ENCODE data around the gene CCNL2.

CCNL2 gene

GRCh38 chr1:1428174-1428573 is 29.0 kb upstream of the CCNL2 start:
- Histone ChIP-seq H3K4me3 (ENCODE audit: low read length) (no peak overlapping the region), H3K36me3 (replicated peaks; ENCODE audit: insufficient read depth, low read length) (no peaks in the 10 kb centered on the region), H3K4me1 (ENCODE audit: low read length) (no peaks in the 10 kb centered on the region), H3K9me3 (replicated peaks; ENCODE audit: insufficient read depth, low read length) (no peaks in the 10 kb centered on the region), H3K9ac (ENCODE audit: low read length) (no peak overlapping the region), H3K79me2 (ENCODE audit: low read length) (no peaks in the 10 kb centered on the region), H2AFZ (ENCODE audit: low read length) (no peak overlapping the region), H3K9me2 (replicated peaks; ENCODE audit: insufficient read depth, low read length) (no peaks in the 10 kb centered on the region), H3K27me3 (replicated peaks; ENCODE audit: insufficient read depth, low read length) (peaks cover 45% of the 10 kb centered on the region), H3K4me2 (ENCODE audit: low read depth, low read length) (no peak overlapping the region), H4K20me1 (ENCODE audit: insufficient read depth, low read length) (no peaks in the 10 kb centered on the region), H3F3A (ENCODE audit: insufficient read depth, low read length) (no peaks in the 10 kb centered on the region), H3K27ac (ENCODE audit: low read length) (no peak overlapping the region)
- TF ChIP-seq EZH2phosphoT487 (IDR thresholded peaks at IDR 0.05; ENCODE audit: low read length) (no peak), EZH2 (optimal IDR thresholded peaks at IDR 0.05; ENCODE audit: low read depth, low read length) (no peak), CTCF (IDR thresholded peaks at IDR 0.05; ENCODE audit: low read length) (no peak)
- no peak for DNase-seq

GRCh38 chr1:1427820-1428148 is 28.6 kb upstream of the CCNL2 start:
- Histone ChIP-seq H3K27me3 (replicated peaks; ENCODE audit: insufficient read depth, low read length) (peaks cover 46% of the 10 kb centered on the region), H3K27ac (ENCODE audit: low read length) (no peak overlapping the region), H3K4me1 (ENCODE audit: low read length) (no peaks in the 10 kb centered on the region), H3K4me2 (ENCODE audit: low read depth, low read length) (no peak overlapping the region), H4K20me1 (ENCODE audit: insufficient read depth, low read length) (no peaks in the 10 kb centered on the region), H3K4me3 (ENCODE audit: low read length) (no peak overlapping the region), H3K9ac (ENCODE audit: low read length) (no peak overlapping the region), H3K79me2 (ENCODE audit: low read length) (no peaks in the 10 kb centered on the region), H3K36me3 (replicated peaks; ENCODE audit: insufficient read depth, low read length) (no peaks in the 10 kb centered on the region), H3K9me3 (replicated peaks; ENCODE audit: insufficient read depth, low read length) (no peaks in the 10 kb centered on the region), H2AFZ (ENCODE audit: low read length) (no peak overlapping the region), H3F3A (ENCODE audit: insufficient read depth, low read length) (no peaks in the 10 kb centered on the region), H3K9me2 (replicated peaks; ENCODE audit: insufficient read depth, low read length) (no peaks in the 10 kb centered on the region)
- TF ChIP-seq CTCF (IDR thresholded peaks at IDR 0.05; ENCODE audit: low read length) (no peak), EZH2 (optimal IDR thresholded peaks at IDR 0.05; ENCODE audit: low read depth, low read length) (no peak), EZH2phosphoT487 (IDR thresholded peaks at IDR 0.05; ENCODE audit: low read length) (no peak)
- DNase-seq, result no peak

GRCh38 chr1:1427106-1427819 is 28.1 kb upstream of the CCNL2 start:
- H3K4me3 ChIP-seq (ENCODE audit: low read length), result no peak overlapping the region
- H2AFZ ChIP-seq (ENCODE audit: low read length), result no peak overlapping the region
- DNase-seq, result no peak
- H3K79me2 ChIP-seq (ENCODE audit: low read length), result no peaks in the 10 kb centered on the region
- no peaks in the 10 kb centered on the region for H3F3A ChIP-seq (ENCODE audit: insufficient read depth, low read length)
- no peak overlapping the region for H3K4me2 ChIP-seq (ENCODE audit: low read depth, low read length)
- no peak for TF ChIP-seq EZH2phosphoT487 (IDR thresholded peaks at IDR 0.05; ENCODE audit: low read length)
- TF ChIP-seq EZH2 (optimal IDR thresholded peaks at IDR 0.05; ENCODE audit: low read depth, low read length), result no peak
- H3K36me3 ChIP-seq (replicated peaks; ENCODE audit: insufficient read depth, low read length), result no peaks in the 10 kb centered on the region
- H3K27me3 ChIP-seq (replicated peaks; ENCODE audit: insufficient read depth, low read length), result peaks cover 51% of the 10 kb centered on the region
- no peak overlapping the region for H3K27ac ChIP-seq (ENCODE audit: low read length)
- no peak overlapping the region for H3K9ac ChIP-seq (ENCODE audit: low read length)
- no peaks in the 10 kb centered on the region for H3K9me2 ChIP-seq (replicated peaks; ENCODE audit: insufficient read depth, low read length)
- H3K9me3 ChIP-seq (replicated peaks; ENCODE audit: insufficient read depth, low read length), result no peaks in the 10 kb centered on the region
- H4K20me1 ChIP-seq (ENCODE audit: insufficient read depth, low read length), result no peaks in the 10 kb centered on the region
- no peaks in the 10 kb centered on the region for H3K4me1 ChIP-seq (ENCODE audit: low read length)

GRCh38 chr1:1426496-1427105 is 27.5 kb upstream of the CCNL2 start:
- Histone ChIP-seq H3K4me2 (ENCODE audit: low read depth, low read length) (no peak overlapping the region), H3K27ac (ENCODE audit: low read length) (no peak overlapping the region), H3K36me3 (replicated peaks; ENCODE audit: insufficient read depth, low read length) (no peaks in the 10 kb centered on the region), H2AFZ (ENCODE audit: low read length) (no peak overlapping the region), H3K9me2 (replicated peaks; ENCODE audit: insufficient read depth, low read length) (no peaks in the 10 kb centered on the region), H4K20me1 (ENCODE audit: insufficient read depth, low read length) (no peaks in the 10 kb centered on the region), H3K9ac (ENCODE audit: low read length) (no peak overlapping the region), H3K9me3 (replicated peaks; ENCODE audit: insufficient read depth, low read length) (no peaks in the 10 kb centered on the region), H3K27me3 (replicated peaks; ENCODE audit: insufficient read depth, low read length) (peaks cover 53% of the 10 kb centered on the region), H3K4me1 (ENCODE audit: low read length) (no peaks in the 10 kb centered on the region), H3F3A (ENCODE audit: insufficient read depth, low read length) (no peaks in the 10 kb centered on the region), H3K79me2 (ENCODE audit: low read length) (no peaks in the 10 kb centered on the region), H3K4me3 (ENCODE audit: low read length) (no peak overlapping the region)
- DNase-seq, result no peak
- TF ChIP-seq CTCF (IDR thresholded peaks at IDR 0.05; ENCODE audit: low read length) (no peak), EZH2phosphoT487 (IDR thresholded peaks at IDR 0.05; ENCODE audit: low read length) (no peak), EZH2 (optimal IDR thresholded peaks at IDR 0.05; ENCODE audit: low read depth, low read length) (no peak)
